SK-N-SH treated with all-trans-retinoic acid at 6 μM for 48 hours (cell line): Measurements from ENCODE around the gene PLEKHG5.
A peak's percentile ranks its signal among the peaks of the same experiment; 100 is the strongest.

ENCODE experiments used
- ATAC-seq: fragments of 200-7000 bp; cut with Tn5 transposase; 3 replicates; pipeline ENCODE4 v1.9.1; 2020; ENCODE audit warnings: mild to moderate bottlenecking, moderate library complexity
- ARNTL ChIP-seq: fragments of 450-650 bp; formaldehyde crosslinking; IDR thresholded peaks from 2 replicates; pipeline ENCODE4 v1.5.0; 2020; ENCODE audit warnings: low read depth, mild to moderate bottlenecking, moderate library complexity, borderline replicate concordance
- BACH2 ChIP-seq: fragments of 250-450 bp; sonication (Bioruptor Pico); IDR thresholded peaks from 2 replicates; pipeline ENCODE4 v1.9.0; 2021; ENCODE audit warnings: mild to moderate bottlenecking, borderline replicate concordance
- CREB5 ChIP-seq: fragments of 250-450 bp; sonication (Bioruptor Pico); IDR thresholded peaks from 2 replicates; pipeline ENCODE4 v1.5.1; 2020; ENCODE audit warnings: low read depth, mild to moderate bottlenecking, moderate library complexity
- CSDC2 ChIP-seq: fragments of 250-450 bp; sonication (Bioruptor Pico); IDR thresholded peaks from 2 replicates; pipeline ENCODE4 v1.5.0; 2020; ENCODE audit warnings: mild to moderate bottlenecking, moderate library complexity
- CSRNP3 ChIP-seq: fragments of 250-450 bp; sonication (Bioruptor Pico); IDR thresholded peaks from 2 replicates; pipeline ENCODE4 v1.5.1; 2021; ENCODE audit warnings: mild to moderate bottlenecking, moderate library complexity
- GLIS3 ChIP-seq: fragments of 250-450 bp; sonication (Bioruptor Pico); IDR thresholded peaks from 2 replicates; pipeline ENCODE4 v1.5.0; 2020; ENCODE audit warnings: mild to moderate bottlenecking, moderate library complexity
- ISL1 ChIP-seq: fragments of 250-450 bp; sonication (Bioruptor Pico); IDR thresholded peaks from 2 replicates; pipeline ENCODE4 v2.1.2; 2022; ENCODE audit warnings: mild to moderate bottlenecking, moderate library complexity
- OSR1 ChIP-seq: fragments of 250-450 bp; sonication (Bioruptor Pico); IDR thresholded peaks from 2 replicates; pipeline ENCODE4 v1.8.0; 2022; ENCODE audit warnings: moderate library complexity, mild to moderate bottlenecking, inconsistent platforms
- PATZ1 ChIP-seq: fragments of 250-450 bp; sonication (Bioruptor Pico); IDR thresholded peaks from 2 replicates; pipeline ENCODE4 v1.8.0; 2020; ENCODE audit warnings: mild to moderate bottlenecking, moderate library complexity, borderline replicate concordance
- POU6F1 ChIP-seq: fragments of 250-450 bp; sonication (Bioruptor Pico); IDR thresholded peaks from 2 replicates; pipeline ENCODE4 v1.8.0; 2021; ENCODE audit warnings: low read depth, mild to moderate bottlenecking, moderate library complexity, borderline replicate concordance
- RARB ChIP-seq: fragments of 250-450 bp; sonication (Bioruptor Pico); IDR thresholded peaks from 2 replicates; pipeline ENCODE4 v1.8.0; 2021; ENCODE audit warnings: mild to moderate bottlenecking, moderate library complexity
- SNAI2 ChIP-seq: fragments of 250-450 bp; sonication (Bioruptor Pico); IDR thresholded peaks from 2 replicates; pipeline ENCODE4 v1.5.0; 2020; ENCODE audit warnings: mild to moderate bottlenecking, moderate library complexity
- TCF4 ChIP-seq: fragments of 250-450 bp; sonication (Bioruptor Pico); IDR thresholded peaks from 2 replicates; pipeline ENCODE4 v1.8.0; 2021; ENCODE audit warnings: mild to moderate bottlenecking, moderate library complexity, borderline replicate concordance
- TOX ChIP-seq: fragments of 250-450 bp; sonication (Bioruptor Pico); IDR thresholded peaks from 2 replicates; pipeline ENCODE4 v1.8.0; 2021; ENCODE audit warnings: mild to moderate bottlenecking, moderate library complexity, borderline replicate concordance
- TSHZ2 ChIP-seq: fragments of 250-450 bp; sonication (Bioruptor Pico); IDR thresholded peaks from 2 replicates; pipeline ENCODE4 v1.5.0; 2020; ENCODE audit warnings: mild to moderate bottlenecking, moderate library complexity
- ZC3H10 ChIP-seq: fragments of 250-450 bp; sonication (Bioruptor Pico); IDR thresholded peaks from 2 replicates; pipeline ENCODE4 v1.5.1; 2021; ENCODE audit warnings: mild to moderate bottlenecking, moderate library complexity
- ZFP3 ChIP-seq: fragments of 250-450 bp; sonication (Bioruptor Pico); IDR thresholded peaks from 2 replicates; pipeline ENCODE4 v1.5.0; 2020; ENCODE audit warnings: mild to moderate bottlenecking, moderate library complexity
- ZFP30 ChIP-seq: fragments of 450-650 bp; formaldehyde crosslinking; IDR thresholded peaks from 2 replicates; pipeline ENCODE4 v1.5.0; 2022; ENCODE audit warnings: mild to moderate bottlenecking, moderate library complexity
- ZNF70 ChIP-seq: fragments of 450-650 bp; formaldehyde crosslinking; IDR thresholded peaks from 2 replicates; pipeline ENCODE4 v1.5.0; 2020; ENCODE audit warnings: mild to moderate bottlenecking, moderate library complexity
- ZNF8 ChIP-seq: fragments of 450-650 bp; formaldehyde crosslinking; IDR thresholded peaks from 2 replicates; pipeline ENCODE4 v1.5.0; 2020; ENCODE audit warnings: mild to moderate bottlenecking, moderate library complexity

The PLEKHG5 gene

GRCh38 chr1:6491480-6491962, at the start of gene PLEKHG5:
PLEKHG5 (minus strand) TSS chr1:6491667; CDS start chr1:6477571, 14,096 bp downstream.
- no peak for TF ChIP-seq POU6F1 (CRISPR knock-in tag)
- no peak for TF ChIP-seq OSR1 (CRISPR knock-in tag)
- no peak for TF ChIP-seq SNAI2 (CRISPR knock-in tag)
- TF ChIP-seq ARNTL (CRISPR knock-in tag), result no peak
- no peak for TF ChIP-seq PATZ1
- TF ChIP-seq ZFP3 (CRISPR knock-in tag), result no peak
- no peak for TF ChIP-seq ZC3H10 (CRISPR knock-in tag)
- TF ChIP-seq GLIS3, result no peak
- no peak for TF ChIP-seq CREB5 (CRISPR knock-in tag)
- TF ChIP-seq ISL1, result no peak
- TF ChIP-seq ZNF70 (CRISPR knock-in tag), result no peak
- ATAC-seq, result peak; percentile 25

- no peak for ATAC-seq
- no peak for TF ChIP-seq CSRNP3 (CRISPR knock-in tag)
- no peak for TF ChIP-seq ISL1
- no peak for TF ChIP-seq POU6F1 (CRISPR knock-in tag)
- no peak for TF ChIP-seq OSR1 (CRISPR knock-in tag)
- no peak for TF ChIP-seq TSHZ2 (CRISPR knock-in tag)
- TF ChIP-seq BACH2 (CRISPR knock-in tag), result no peak
- TF ChIP-seq CSDC2 (CRISPR knock-in tag), result no peak
- TF ChIP-seq ARNTL (CRISPR knock-in tag), result no peak
- TF ChIP-seq ZFP30 (CRISPR knock-in tag), result no peak
- TF ChIP-seq TCF4 (CRISPR knock-in tag), result no peak
- no peak for TF ChIP-seq TOX (CRISPR knock-in tag)
- TF ChIP-seq SNAI2 (CRISPR knock-in tag), result no peak
- no peak for TF ChIP-seq ZNF8 (CRISPR knock-in tag)
- TF ChIP-seq RARB, result no peak
- no peak for TF ChIP-seq CREB5 (CRISPR knock-in tag)
Observed at GRCh38 chr1:6538956-6539355, 47.5 kb upstream of the PLEKHG5 start.
